Measurements from ENCODE around the gene ALDH7A1.

DNA sequence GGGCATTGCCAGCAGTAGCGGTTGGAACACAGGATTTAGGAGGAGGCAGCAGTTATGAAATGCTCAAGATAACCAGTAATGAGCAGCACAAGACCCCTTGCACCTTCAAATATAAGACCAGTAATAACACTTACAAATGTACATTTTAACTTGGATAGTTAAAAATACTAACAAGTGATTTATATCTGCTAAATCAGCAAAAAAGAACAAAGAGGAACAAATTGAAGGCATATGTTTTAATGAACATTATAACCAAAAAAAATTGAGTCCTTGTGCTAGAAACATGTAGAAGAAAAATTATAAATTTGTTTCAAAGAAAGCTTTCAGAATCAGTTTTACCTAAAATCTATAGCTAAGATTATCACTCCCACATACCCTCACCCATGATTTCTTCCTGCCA, 52.0 kb downstream of the ALDH7A1 start:
- TF ChIP-seq, protein P1, sequence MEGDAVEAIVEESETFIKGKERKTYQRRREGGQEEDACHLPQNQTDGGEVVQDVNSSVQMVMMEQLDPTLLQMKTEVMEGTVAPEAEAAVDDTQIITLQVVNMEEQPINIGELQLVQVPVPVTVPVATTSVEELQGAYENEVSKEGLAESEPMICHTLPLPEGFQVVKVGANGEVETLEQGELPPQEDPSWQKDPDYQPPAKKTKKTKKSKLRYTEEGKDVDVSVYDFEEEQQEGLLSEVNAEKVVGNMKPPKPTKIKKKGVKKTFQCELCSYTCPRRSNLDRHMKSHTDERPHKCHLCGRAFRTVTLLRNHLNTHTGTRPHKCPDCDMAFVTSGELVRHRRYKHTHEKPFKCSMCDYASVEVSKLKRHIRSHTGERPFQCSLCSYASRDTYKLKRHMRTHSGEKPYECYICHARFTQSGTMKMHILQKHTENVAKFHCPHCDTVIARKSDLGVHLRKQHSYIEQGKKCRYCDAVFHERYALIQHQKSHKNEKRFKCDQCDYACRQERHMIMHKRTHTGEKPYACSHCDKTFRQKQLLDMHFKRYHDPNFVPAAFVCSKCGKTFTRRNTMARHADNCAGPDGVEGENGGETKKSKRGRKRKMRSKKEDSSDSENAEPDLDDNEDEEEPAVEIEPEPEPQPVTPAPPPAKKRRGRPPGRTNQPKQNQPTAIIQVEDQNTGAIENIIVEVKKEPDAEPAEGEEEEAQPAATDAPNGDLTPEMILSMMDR (IDR thresholded peaks at IDR 0.05), result no peak
- TF ChIP-seq ZNF219 (CRISPR knock-in tag; IDR thresholded peaks at IDR 0.05; ENCODE audit: borderline replicate concordance) (no peak), NR2C2 (CRISPR knock-in tag; IDR thresholded peaks at IDR 0.05) (no peak), ZNF232 (CRISPR knock-in tag; IDR thresholded peaks at IDR 0.05) (no peak), TEAD4 (CRISPR knock-in tag; IDR thresholded peaks at IDR 0.05) (no peak), ZNF671 (CRISPR knock-in tag; IDR thresholded peaks at IDR 0.05) (no peak)
- TF ChIP-seq, protein P2, sequence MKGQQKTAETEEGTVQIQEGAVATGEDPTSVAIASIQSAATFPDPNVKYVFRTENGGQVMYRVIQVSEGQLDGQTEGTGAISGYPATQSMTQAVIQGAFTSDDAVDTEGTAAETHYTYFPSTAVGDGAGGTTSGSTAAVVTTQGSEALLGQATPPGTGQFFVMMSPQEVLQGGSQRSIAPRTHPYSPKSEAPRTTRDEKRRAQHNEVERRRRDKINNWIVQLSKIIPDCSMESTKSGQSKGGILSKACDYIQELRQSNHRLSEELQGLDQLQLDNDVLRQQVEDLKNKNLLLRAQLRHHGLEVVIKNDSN (CRISPR knock-in tag; IDR thresholded peaks at IDR 0.05), result no peak
- TF ChIP-seq, protein P3, sequence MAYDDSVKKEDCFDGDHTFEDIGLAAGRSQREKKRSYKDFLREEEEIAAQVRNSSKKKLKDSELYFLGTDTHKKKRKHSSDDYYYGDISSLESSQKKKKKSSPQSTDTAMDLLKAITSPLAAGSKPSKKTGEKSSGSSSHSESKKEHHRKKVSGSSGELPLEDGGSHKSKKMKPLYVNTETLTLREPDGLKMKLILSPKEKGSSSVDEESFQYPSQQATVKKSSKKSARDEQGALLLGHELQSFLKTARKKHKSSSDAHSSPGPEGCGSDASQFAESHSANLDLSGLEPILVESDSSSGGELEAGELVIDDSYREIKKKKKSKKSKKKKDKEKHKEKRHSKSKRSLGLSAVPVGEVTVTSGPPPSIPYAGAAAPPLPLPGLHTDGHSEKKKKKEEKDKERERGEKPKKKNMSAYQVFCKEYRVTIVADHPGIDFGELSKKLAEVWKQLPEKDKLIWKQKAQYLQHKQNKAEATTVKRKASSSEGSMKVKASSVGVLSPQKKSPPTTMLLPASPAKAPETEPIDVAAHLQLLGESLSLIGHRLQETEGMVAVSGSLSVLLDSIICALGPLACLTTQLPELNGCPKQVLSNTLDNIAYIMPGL (CRISPR knock-in tag; IDR thresholded peaks at IDR 0.05), result no peak
- TF ChIP-seq, protein P4, sequence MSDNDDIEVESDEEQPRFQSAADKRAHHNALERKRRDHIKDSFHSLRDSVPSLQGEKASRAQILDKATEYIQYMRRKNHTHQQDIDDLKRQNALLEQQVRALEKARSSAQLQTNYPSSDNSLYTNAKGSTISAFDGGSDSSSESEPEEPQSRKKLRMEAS (CRISPR knock-in tag; IDR thresholded peaks at IDR 0.05), result no peak
- TF ChIP-seq, protein P5, sequence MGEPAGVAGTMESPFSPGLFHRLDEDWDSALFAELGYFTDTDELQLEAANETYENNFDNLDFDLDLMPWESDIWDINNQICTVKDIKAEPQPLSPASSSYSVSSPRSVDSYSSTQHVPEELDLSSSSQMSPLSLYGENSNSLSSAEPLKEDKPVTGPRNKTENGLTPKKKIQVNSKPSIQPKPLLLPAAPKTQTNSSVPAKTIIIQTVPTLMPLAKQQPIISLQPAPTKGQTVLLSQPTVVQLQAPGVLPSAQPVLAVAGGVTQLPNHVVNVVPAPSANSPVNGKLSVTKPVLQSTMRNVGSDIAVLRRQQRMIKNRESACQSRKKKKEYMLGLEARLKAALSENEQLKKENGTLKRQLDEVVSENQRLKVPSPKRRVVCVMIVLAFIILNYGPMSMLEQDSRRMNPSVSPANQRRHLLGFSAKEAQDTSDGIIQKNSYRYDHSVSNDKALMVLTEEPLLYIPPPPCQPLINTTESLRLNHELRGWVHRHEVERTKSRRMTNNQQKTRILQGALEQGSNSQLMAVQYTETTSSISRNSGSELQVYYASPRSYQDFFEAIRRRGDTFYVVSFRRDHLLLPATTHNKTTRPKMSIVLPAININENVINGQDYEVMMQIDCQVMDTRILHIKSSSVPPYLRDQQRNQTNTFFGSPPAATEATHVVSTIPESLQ (CRISPR knock-in tag; IDR thresholded peaks at IDR 0.05), result no peak
- TF ChIP-seq, protein P6, sequence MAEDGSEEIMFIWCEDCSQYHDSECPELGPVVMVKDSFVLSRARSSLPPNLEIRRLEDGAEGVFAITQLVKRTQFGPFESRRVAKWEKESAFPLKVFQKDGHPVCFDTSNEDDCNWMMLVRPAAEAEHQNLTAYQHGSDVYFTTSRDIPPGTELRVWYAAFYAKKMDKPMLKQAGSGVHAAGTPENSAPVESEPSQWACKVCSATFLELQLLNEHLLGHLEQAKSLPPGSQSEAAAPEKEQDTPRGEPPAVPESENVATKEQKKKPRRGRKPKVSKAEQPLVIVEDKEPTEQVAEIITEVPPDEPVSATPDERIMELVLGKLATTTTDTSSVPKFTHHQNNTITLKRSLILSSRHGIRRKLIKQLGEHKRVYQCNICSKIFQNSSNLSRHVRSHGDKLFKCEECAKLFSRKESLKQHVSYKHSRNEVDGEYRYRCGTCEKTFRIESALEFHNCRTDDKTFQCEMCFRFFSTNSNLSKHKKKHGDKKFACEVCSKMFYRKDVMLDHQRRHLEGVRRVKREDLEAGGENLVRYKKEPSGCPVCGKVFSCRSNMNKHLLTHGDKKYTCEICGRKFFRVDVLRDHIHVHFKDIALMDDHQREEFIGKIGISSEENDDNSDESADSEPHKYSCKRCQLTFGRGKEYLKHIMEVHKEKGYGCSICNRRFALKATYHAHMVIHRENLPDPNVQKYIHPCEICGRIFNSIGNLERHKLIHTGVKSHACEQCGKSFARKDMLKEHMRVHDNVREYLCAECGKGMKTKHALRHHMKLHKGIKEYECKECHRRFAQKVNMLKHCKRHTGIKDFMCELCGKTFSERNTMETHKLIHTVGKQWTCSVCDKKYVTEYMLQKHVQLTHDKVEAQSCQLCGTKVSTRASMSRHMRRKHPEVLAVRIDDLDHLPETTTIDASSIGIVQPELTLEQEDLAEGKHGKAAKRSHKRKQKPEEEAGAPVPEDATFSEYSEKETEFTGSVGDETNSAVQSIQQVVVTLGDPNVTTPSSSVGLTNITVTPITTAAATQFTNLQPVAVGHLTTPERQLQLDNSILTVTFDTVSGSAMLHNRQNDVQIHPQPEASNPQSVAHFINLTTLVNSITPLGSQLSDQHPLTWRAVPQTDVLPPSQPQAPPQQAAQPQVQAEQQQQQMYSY (CRISPR knock-in tag; IDR thresholded peaks at IDR 0.05), result no peak

Data from WTC11 (cell line).